Panc1 (cell line): ENCODE data around the gene REG3A.

Experiments
- CTCF ChIP-seq: fragments of 450-650 bp; IDR thresholded peaks from 2 replicates; pipeline ENCODE4 v1.5.1; 2017; ENCODE audit warnings: mild to moderate bottlenecking
- POLR2AphosphoS5 ChIP-seq: IDR thresholded peaks from 2 replicates; pipeline ENCODE4 v1.6.1; 2012; ENCODE audit warnings: mild to moderate bottlenecking, low read depth, low read length, moderate library complexity
- SIN3A ChIP-seq: IDR thresholded peaks from 2 replicates; pipeline ENCODE4 v1.6.1; 2012; ENCODE audit warnings: low read depth, mild to moderate bottlenecking, low read length, moderate library complexity, borderline replicate concordance; ENCODE audit not compliant: insufficient read depth
- TCF7L2 ChIP-seq: IDR thresholded peaks from 2 replicates; pipeline ENCODE4 v1.6.1; 2011; ENCODE audit warnings: mild to moderate bottlenecking, low read depth, low read length, inconsistent platforms

- TF ChIP-seq CTCF (no peak), POLR2AphosphoS5 (no peak), SIN3A (no peak), TCF7L2 (no peak)
Observed at GRCh38 chr2:79124907-79125720, 34.4 kb downstream of the REG3A start.
